Testis (tissue), 2 donors: ENCODE measurements around the gene EPN3.

Experiments used
- POLR2A ChIP-seq: fragments of 450-650 bp; IDR thresholded peaks from one replicate; pipeline ENCODE4 v1.6.1; 2017; ENCODE audit warnings: antibody characterized with exemption, mild to moderate bottlenecking, moderate library complexity
- TF ChIP-seq, protein P1 (sequence below), 3 experiments: fragments of 450-650 bp in 2 of 3; fragments of 200-600 bp in 1 of 3; sonication (generic) in 1 of 3; IDR thresholded peaks; one replicate each; pipeline ENCODE4 v1.5.1; 2016 to 2019; ENCODE audit warnings: antibody characterized with exemption in 3 of 3, mild to moderate bottlenecking in 2 of 3, moderate library complexity in 1 of 3

DNA sequence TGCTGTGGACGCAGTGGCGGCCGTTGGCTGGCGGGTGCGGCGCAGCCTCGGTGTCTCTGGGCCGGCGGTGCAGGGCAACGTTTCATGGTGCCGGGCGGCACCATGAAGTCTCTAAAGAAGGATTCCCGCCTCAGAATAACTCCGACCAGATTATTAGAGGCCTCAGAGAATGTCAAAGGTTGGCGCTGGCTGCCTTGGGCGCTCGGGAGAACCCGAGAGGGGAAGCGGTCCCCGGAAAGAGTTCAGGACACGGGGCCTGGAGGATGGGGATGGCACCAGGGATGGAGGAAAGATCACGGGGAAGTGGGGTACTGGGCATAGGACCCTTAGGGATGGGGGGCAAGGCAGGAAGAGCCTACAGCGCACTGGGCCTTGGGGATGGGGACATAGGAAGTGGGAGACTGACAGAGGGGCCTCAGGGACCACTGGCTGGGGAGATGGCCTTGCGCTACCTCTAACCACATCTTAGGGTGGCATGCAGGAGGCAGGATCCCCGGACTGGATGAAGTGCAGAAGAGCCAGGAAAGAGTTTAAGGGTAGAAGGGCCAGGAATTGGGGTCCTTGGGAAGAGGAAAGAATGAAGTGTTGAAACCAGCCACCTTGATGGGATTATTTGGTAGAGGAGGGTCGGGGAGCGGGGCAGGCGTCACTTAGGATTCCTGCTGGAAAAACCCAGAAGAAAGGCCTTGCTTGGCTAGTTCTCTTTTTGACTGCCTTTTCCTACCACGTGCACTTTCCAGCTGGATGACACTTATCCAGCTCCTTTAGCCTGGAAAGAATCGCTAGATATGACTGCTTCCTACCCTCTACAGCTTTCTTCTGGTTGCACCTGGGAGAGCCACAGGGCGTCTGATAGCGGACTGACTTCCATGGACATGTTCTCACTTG lies 23.7 kb upstream of the EPN3 start:
- TF ChIP-seq, protein P1, sequence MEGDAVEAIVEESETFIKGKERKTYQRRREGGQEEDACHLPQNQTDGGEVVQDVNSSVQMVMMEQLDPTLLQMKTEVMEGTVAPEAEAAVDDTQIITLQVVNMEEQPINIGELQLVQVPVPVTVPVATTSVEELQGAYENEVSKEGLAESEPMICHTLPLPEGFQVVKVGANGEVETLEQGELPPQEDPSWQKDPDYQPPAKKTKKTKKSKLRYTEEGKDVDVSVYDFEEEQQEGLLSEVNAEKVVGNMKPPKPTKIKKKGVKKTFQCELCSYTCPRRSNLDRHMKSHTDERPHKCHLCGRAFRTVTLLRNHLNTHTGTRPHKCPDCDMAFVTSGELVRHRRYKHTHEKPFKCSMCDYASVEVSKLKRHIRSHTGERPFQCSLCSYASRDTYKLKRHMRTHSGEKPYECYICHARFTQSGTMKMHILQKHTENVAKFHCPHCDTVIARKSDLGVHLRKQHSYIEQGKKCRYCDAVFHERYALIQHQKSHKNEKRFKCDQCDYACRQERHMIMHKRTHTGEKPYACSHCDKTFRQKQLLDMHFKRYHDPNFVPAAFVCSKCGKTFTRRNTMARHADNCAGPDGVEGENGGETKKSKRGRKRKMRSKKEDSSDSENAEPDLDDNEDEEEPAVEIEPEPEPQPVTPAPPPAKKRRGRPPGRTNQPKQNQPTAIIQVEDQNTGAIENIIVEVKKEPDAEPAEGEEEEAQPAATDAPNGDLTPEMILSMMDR (IDR thresholded peaks at IDR 0.05), result no peak
- TF ChIP-seq POLR2A, result no peak
